Left forelimb (tissue), 1 donor: ENCODE results near the gene LNPK.
"Not testable (repeated sequence)": the region's sequence is repeated elsewhere in the genome, so short reads cannot be mapped to it uniquely, and the experiment has no call there.

Experiments
- DNase-seq: peaks from one replicate; pipeline ENCODE4 v3.0.0-alpha.2; 2018; ENCODE audit warnings: low spot score

LNPK gene

GRCh38 chr2:175904035-175904434, 98.0 kb downstream of the LNPK start:
- no peak for DNase-seq

- no peak for DNase-seq
Observed at GRCh38 chr2:175903384-175903936, 98.6 kb downstream of the LNPK start.

- DNase-seq = not testable (repeated sequence)
Observed at GRCh38 chr2:175895957-175896356, 106.1 kb downstream of the LNPK start.

GRCh38 chr2:175892046-175892445, 110.0 kb downstream of the LNPK start:
- no peak for DNase-seq

GRCh38 chr2:175890636-175891242, 111.3 kb downstream of the LNPK start:
- no peak for DNase-seq

GRCh38 chr2:175889701-175890302, 112.3 kb downstream of the LNPK start:
- no peak for DNase-seq

- DNase-seq = no peak
Observed at GRCh38 chr2:175887776-175888175, 114.3 kb downstream of the LNPK start.

GRCh38 chr2:175884697-175885393, 117.2 kb downstream of the LNPK start:
- DNase-seq = no peak

GRCh38 chr2:175883586-175884194, 118.4 kb downstream of the LNPK start:
- DNase-seq = no peak

GRCh38 chr2:175879679-175880078, 122.4 kb downstream of the LNPK start:
- DNase-seq = no peak

GRCh38 chr2:175877845-175878544, 124.1 kb downstream of the LNPK start:
- DNase-seq = no peak

GRCh38 chr2:175874291-175874690, 127.8 kb downstream of the LNPK start:
- no peak for DNase-seq
